ENCODE measurements around the gene FNIP1. TPM values are rescaled to one million over a fixed set of nuclear protein-coding genes. Genes with fewer than 3 reads are reported as not detected.

FNIP1 gene
- total and polyA plus RNA-seq, 8 donors, result 3.2 to 86.1 (median 16.7) TPM

- intact Hi-C loops (cut with DNase I; ENCODE audit: low total_unique reads), result no loop called here
- 45 to 51% (median 48%) methylated on average over 2 of the region's 2 CpGs for WGBS, 5 donors
These were observed 28.7 kb upstream of the FNIP1 start for GRCh38 chr5:131825404-131826013.

GRCh38 chr5:131824631-131825030, 27.8 kb upstream of the FNIP1 start:
- TF ChIP-seq POLR2A (IDR thresholded peaks at IDR 0.05), result no peak
- TF ChIP-seq CTCF (IDR thresholded peaks at IDR 0.05), result no peak
- TF ChIP-seq EP300 (IDR thresholded peaks at IDR 0.05), result no peak
- TF ChIP-seq POLR2AphosphoS5 (IDR thresholded peaks at IDR 0.05), result no peak
- no peak overlapping the region for H3K27ac ChIP-seq
- no peaks in the 10 kb centered on the region for H3K36me3 ChIP-seq
- DNase-seq, result no peak
- intact Hi-C loops (cut with DNase I; ENCODE audit: low total_unique reads), result no loop called here
- no peaks in the 10 kb centered on the region for H3K27me3 ChIP-seq
- 90 to 97% (median 93%) methylated on average over 1 of the region's 1 CpG for WGBS, 5 donors
- H3K4me1 ChIP-seq, result no peaks in the 10 kb centered on the region
- H3K4me3 ChIP-seq, result no peak overlapping the region
- H3K9me3 ChIP-seq, result peaks cover 0 to 9% (median 2%) of the 10 kb centered on the region in 4 donors

More at GRCh38 chr5:131825404-131826013, 28.7 kb upstream of the FNIP1 start:
- peaks cover 0 to 9% (median 2%) of the 10 kb centered on the region in 4 donors for H3K9me3 ChIP-seq
- no peaks in the 10 kb centered on the region for H3K36me3 ChIP-seq
- TF ChIP-seq POLR2A (IDR thresholded peaks at IDR 0.05) (no peak), POLR2AphosphoS5 (IDR thresholded peaks at IDR 0.05) (no peak), CTCF (IDR thresholded peaks at IDR 0.05) (no peak), EP300 (IDR thresholded peaks at IDR 0.05) (no peak)
- H3K27ac ChIP-seq, result no peak overlapping the region
- no peaks in the 10 kb centered on the region for H3K27me3 ChIP-seq
- no peaks in the 10 kb centered on the region for H3K4me1 ChIP-seq
- DNase-seq, result no peak
- no peak overlapping the region for H3K4me3 ChIP-seq

- H3K4me3 ChIP-seq, result no peak overlapping the region
- H3K36me3 ChIP-seq, result no peaks in the 10 kb centered on the region
- TF ChIP-seq EP300 (IDR thresholded peaks at IDR 0.05), result no peak
- no peak for TF ChIP-seq POLR2AphosphoS5 (IDR thresholded peaks at IDR 0.05)
- no peak for TF ChIP-seq CTCF (IDR thresholded peaks at IDR 0.05)
- no peak for TF ChIP-seq POLR2A (IDR thresholded peaks at IDR 0.05)
- H3K27me3 ChIP-seq, result no peaks in the 10 kb centered on the region
- no peaks in the 10 kb centered on the region for H3K4me1 ChIP-seq
- intact Hi-C loops (cut with DNase I; ENCODE audit: low total_unique reads), result no loop called here
- H3K27ac ChIP-seq, result no peak overlapping the region
- DNase-seq, result no peak
- 55 to 88% (median 75%) methylated on average over 1 of the region's 1 CpG for WGBS, 5 donors
- H3K9me3 ChIP-seq, result peaks cover 0 to 9% (median 2%) of the 10 kb centered on the region in 4 donors
These were observed 24.4 kb upstream of the FNIP1 start for GRCh38 chr5:131821221-131821620.

GRCh38 chr5:131818001-131818724, 21.3 kb upstream of the FNIP1 start:
- Histone ChIP-seq H3K9me3 (no peaks in the 10 kb centered on the region), H3K4me3 (no peak overlapping the region), H3K4me1 (no peaks in the 10 kb centered on the region), H3K36me3 (no peaks in the 10 kb centered on the region), H3K27ac (no peak overlapping the region), H3K27me3 (no peaks in the 10 kb centered on the region)
- DNase-seq, result no peak
- intact Hi-C loops (cut with DNase I; ENCODE audit: low total_unique reads), result no loop called here
- TF ChIP-seq CTCF (IDR thresholded peaks at IDR 0.05), result no peak
- no peak for TF ChIP-seq EP300 (IDR thresholded peaks at IDR 0.05)
- TF ChIP-seq POLR2AphosphoS5 (IDR thresholded peaks at IDR 0.05), result no peak
- TF ChIP-seq POLR2A (IDR thresholded peaks at IDR 0.05), result no peak
- 78 to 90% (median 85%) methylated on average over 2 of the region's 2 CpGs for WGBS, 5 donors

Measured in stomach (tissue), 9 donors.